Daoy (cell line): ENCODE results near the gene NFAM1. TPM values are rescaled to one million over a fixed set of nuclear protein-coding genes. Genes with fewer than 3 reads are reported as not detected.
A peak's percentile ranks its signal among the peaks of the same experiment; 100 is the strongest.

Experiments
- DNase-seq: peaks from one replicate; pipeline ENCODE4 v3.0.0-alpha.2; 2015; ENCODE audit warnings: low read depth
- total RNA-seq: library from RNA; depleted of rRNA; stranded (reverse); fragments of >200 nt; shearing (Covaris generic); gene quantifications from 2 replicates; pipeline ENCODE4 v1.2.3, GENCODE V29; 2014

Gene NFAM1
- total RNA-seq, 1 experiment from 2014 or later: 0.17 TPM

DNA sequence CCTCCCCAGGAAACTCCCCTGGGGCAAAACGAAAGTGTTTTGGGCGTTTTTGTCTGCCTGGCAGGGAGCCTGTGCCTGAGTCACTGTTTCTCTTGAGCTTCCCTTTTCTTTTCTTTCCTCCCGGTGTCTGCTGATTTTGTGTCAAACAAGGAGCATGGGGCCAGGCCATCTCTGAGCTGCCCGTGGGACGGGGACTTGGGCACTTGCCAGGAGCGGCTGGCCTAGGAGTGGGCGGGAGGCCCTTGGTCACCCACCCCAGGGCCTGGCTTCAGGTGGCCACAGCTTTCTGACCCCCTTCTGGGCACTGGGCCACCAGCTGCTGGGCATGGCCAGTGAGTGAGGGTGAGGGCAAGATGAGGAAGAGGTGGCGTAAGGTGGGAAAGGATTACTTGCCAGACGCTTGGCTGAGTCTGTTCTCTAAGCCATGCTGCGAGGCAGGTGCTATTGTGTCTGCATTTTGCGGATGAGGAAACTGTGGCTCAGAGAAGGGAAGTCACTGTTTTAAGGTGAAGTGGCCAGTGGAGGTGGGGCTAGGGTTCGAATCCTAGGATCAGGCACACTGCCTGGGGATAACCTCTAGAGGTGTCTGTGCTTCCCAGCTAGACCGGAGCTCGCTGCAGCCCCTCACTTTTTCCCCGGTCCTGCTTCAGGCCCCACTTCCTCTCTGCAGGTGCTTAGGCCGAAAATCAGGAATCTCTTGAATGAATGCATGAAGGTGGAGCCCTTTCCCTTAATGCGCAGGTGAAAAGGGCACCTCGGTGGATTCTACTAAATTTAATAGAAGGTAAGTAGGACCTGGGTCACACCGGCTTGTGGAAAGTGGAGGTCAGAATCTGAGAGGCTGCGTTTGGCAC, 7.8 kb upstream of the NFAM1 start:
- peak; percentile 61 for DNase-seq

DNA sequence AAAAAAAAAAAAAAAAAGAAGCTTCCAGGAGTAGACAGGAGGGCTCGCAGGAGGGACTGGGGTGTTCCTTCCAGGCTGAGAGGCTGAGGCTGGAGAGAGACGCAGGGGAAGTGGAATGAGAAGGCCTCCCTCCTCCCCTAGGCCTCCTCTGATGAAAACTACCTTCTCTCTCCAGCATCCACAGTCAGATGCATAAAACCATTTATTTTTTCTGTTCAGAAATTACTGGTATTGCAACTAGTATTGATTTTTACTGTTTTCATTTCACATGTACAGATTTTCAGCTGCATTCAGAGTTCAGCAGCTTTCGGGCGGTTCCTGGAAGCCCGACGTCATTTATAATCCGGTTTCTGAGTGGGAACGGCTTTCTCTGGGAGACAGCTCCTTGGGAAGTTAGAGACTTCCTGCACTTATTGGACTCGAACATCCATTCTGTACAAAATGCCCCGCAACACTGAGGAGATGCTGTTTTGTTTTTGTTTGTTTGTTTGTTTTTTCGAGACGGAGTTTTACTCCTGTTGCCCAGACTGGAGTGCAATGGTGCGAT, 6.9 kb upstream of the NFAM1 start:
- no peak for DNase-seq

DNA sequence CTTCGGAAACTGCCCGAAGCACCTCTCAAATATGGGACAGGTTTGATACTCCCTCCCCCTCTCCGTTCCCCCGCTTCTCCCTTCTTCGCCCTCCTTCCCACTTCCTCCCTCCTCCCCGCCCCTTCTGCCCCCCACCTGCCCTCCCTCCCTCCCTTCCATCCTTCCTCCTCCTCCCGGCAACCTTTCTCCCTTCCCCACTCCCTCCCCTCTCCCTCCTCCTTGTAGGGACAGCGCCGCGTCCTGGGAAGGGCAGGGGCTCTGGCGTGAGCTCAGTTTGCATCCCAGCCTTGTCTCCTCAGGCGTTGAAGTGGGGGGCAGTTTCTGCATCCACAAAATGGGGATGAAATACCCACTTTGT, 6.1 kb upstream of the NFAM1 start:
- DNase-seq: peak; percentile 25

DNA sequence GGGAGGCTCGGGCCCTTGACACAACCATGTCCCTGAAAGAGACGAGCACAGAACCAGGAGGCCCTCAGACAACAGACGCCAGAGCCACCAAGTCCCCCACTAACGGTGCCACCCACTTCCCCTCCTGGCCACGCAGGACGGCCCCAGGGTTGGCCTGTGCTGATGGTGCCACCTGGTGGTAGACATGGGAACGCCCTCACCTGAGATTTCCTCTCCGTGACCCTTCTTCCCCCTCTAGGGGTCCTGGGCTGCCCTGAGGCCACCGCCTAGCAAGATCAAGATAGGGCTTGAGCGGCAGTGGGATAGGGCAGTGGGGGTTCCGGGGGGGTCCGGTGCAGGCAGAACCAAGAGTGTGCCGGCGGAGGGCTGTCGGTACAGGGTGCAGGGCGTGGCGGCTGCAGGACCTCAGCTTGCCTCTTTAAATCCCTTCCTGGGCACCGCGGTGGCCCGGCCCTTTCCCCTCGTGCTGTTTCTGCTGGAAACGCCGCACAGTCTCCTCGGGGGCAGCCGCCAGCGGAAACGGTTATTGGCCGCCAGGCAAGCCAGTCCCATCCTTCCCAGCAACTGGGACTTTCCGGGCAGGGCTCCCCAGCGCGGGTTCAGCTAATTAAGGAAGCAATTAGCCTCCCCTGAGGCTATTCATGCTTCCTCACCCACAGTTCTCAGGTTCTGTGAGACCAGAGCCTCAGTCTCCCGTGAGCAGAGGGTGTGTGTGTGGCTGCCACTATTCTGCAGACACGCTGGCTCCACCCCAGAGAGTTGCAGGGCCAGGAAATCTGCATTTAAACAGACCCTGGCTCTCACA, 5.5 kb upstream of the NFAM1 start:
- DNase-seq: peak; percentile 85

DNA sequence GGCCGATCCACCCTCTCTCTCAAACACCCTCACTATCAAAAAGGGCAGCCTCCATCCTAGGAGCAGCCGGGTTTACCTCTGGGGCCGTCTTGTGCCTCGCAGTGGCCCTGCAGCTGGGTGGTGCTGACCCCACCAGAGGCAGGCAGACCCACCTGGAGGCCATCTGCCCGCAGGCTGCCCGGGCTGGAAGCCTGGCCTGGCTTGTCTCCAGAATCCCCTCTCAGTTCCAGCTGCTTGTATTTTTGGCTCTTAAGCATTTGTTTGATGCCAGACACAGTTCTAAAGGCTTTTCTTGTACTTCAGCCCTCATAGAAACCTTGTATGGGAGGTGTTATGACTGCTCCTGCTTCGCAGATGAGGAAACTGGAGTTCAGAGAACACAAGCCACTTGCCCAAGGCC, 4.2 kb upstream of the NFAM1 start:
- no peak for DNase-seq

DNA sequence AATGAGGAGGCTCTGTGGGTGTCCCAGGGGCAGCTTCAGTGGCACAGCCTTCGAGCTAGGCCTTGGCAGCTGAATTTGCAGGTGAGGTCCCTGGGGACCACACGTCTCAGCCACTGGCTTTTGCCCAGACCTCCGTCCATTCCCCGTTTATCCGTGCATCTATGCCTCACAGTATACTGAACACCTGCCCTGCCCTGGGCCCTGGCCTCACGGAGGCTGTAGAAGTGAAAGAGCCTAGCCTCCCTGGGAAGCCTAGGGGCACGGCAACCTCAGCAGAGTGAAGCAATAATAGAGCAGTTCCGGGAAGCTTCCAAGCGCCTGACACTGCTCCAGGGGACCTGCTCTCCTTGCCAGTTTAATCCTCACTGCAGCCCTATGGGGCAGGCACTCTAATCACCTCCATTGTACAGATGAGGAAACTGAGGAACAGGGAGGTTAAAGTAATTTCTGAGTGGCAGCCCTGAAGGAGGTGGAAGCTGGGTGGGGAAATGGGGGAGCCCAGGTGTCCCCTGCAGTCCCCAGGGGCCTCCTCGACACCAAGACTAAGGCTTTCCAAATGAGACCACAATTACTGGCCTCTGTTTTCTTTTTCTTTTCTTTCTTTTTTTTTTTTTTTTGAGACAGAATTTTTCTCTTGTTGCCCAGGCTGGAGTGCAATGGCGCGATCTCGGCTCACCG, 2.7 kb upstream of the NFAM1 start:
- DNase-seq: no peak

DNA sequence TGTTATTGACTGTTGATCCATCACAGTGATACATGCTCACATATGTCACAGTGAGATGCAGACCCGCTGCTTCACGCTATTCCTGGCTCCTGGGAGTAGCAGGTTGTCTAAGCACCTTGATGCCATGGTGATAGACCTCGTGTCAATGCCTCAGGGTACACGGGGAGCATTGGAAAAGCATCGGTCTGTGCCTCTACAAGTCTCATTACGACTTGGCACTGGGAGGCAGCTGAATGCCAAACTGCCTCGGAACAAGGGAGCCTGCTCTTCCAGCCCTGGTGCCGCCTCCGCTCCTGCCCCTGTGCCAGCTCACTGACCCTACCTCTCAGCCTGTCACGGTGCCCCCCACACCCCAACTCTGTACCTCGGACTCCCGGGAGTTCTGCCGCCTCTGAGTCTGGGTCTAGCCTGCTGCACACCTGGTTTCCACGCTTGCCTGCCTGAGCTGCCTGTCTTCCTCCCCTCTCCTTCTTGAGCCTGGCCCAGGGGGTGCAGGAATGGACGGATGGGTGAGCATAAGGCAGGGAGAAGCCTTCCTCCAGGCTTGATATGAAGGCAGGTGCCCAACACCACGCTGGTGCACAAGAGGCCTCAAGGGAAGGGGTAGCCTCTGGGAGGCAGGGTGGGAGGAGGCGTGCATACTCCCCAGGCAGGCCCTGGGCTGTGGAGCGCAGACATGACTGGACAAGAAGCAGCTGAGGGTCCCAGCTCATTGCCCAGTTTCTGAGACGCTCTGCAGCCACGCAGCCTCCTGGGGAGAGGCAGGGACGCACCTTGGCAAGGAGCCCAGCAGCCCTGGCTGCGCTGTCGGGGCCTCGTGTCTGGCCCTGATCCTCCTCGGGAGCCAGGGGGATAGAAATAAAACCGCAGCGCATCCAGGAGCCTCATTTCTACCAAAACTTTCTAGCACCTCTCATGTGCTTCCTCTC, 1.8 kb upstream of the NFAM1 start:
- no peak for DNase-seq

DNA sequence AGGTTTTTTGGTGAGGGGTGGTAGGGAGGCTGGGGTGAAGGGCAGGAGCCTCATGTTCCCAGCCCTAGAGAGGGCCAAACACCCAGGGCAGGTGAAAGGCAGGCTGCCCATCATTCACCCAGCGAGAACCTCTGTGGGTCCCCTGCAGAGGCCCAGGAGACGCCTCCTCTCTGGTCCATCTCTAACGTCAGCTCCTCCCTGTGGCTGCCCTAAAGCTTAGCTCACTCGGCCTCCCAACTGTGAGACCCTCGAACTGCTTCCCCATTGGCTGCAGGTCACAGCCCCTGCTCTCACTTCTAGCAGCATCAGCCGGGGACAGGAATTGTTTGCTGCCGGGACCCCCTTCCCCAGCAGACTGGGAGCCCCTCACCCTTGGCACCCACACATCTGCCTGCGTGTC, 615 bp upstream of the NFAM1 start:
- no peak for DNase-seq

DNA sequence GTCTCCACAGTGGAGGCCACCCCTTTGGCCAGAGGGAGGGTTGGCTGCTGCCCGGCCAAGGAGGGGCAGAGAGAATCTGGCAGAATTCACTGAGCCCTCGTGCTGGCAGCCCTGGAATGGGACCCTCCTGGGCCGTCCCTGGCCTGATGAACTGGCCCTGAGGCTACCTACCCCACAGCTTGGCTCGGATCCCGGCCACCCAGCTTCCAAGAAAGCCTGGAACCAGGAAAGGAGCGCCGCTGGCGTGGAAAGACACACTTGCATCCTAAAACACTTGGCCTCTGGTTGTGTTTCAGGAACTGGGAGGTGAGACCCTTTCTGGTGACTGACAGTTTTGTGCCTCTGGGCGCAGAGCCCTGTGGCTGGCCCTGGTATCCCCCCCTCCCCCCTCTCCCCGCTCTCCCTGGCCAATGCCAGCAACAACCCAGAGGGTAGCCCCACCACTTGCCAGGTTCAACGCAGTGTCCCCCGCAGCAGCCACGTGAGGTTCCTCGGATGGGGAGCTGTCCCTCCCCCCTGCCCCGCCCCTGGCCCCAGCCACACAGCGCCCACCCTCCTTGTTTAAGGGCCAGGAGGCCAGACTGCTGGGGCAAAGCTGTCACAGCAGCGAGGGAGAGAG, 693 bp downstream of the NFAM1 start:
- DNase-seq: no peak

DNA sequence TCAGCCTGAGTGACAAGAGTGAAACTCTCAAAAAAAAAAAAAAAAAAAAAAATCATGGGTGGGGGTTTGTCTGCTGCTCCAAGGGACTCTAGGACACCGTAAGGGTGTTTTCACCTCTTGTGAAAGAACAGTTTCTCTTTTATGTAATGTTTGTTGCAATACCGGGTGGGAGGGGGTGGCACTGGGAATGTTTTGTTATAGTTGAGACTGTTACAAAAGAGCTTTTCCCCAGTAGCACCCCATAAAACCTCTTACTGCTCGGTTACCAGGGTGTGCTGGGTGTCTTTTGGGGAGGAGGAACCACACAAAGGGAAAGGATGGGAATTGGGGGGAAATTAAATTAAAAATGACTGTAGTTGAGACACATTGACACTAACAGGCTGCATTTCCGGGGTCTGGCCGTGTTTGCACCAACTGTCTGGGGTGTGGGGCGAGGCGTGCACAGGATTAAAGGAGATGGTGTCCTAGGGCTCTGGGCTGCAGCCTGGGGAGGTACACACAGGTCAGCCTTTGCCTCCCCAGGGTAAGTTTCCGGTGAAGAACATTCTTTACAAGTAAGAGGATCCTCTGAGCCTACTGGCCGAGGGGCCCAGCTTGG, 1.6 kb downstream of the NFAM1 start:
- DNase-seq: no peak

DNA sequence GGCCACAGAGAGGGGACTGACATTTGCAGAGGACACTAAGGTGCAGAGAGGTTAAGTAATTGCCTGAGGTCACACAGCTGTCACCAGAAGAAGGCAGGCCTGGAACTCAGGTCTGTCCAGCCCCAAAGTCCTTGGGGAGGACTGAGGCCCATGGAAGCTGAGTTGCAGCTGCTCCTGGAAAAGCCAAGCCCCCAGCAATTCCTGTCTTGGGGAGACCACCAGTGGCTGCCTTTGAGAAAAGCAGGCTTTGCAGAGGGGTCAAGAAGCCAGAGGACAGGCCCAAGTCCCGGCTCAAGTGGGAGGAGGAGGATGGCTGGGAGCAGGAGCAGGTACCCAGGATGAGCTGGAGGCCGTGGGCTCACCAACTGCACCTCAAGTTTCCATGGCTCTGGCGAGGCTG, 3.4 kb downstream of the NFAM1 start:
- DNase-seq: no peak

DNA sequence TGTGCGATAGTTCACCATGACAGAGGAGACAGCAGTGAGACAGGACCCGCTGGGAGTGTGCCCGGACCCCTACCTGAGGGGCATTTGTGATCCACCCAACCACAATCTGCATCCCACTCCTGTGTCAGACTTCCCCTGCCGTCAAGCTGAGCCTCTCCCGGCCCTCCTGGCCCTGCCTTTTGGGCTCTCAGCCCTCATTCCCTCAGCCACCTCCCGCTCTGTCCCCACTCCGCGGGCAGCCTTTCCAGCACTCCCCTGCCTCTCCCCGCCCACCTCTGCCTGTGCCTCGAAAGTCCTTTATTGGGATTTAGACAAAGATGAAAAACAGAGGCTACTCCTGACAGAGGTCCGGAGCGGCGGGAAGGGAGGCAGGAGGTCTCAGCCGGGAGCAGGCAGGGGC, 4.2 kb downstream of the NFAM1 start:
- no peak for DNase-seq

DNA sequence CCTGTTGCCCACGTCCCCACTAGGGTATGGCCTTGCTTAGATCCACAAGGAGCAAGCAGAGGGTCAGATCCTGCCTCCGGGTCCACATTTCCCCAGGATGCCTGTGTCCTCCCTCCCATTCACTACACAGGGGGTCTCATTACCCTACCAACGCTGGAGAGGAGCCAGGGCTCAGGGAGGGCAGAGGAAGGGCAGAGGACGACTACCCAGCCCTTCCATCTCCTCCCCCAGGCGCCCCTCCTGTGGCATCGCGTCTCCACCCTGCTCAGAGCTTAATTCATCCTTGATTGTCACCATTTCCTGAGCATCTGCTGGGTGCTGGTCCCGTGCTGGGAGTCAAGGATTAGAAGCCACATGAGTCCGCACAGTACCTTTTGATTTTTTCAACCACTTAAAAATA, 5.0 kb downstream of the NFAM1 start:
- no peak for DNase-seq

DNA sequence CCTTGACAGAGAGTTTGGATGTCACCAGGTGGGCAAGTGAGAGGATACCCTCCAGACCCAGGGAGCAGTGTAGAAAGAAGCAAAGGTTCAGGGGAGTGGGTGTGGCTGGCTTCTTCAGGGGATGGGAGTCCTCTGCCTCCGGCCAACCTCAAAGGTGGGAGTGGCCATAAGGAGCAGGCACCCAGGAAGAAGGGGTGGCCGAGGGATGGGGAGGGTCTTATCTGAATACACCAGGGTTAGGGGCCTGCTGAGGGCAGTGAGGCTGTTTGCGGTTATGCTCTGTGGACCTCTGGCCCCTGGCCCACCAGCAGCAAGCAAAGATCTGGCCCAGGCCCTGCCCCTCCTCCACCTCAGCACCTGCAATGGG, 6.2 kb downstream of the NFAM1 start:
- DNase-seq: no peak

DNA sequence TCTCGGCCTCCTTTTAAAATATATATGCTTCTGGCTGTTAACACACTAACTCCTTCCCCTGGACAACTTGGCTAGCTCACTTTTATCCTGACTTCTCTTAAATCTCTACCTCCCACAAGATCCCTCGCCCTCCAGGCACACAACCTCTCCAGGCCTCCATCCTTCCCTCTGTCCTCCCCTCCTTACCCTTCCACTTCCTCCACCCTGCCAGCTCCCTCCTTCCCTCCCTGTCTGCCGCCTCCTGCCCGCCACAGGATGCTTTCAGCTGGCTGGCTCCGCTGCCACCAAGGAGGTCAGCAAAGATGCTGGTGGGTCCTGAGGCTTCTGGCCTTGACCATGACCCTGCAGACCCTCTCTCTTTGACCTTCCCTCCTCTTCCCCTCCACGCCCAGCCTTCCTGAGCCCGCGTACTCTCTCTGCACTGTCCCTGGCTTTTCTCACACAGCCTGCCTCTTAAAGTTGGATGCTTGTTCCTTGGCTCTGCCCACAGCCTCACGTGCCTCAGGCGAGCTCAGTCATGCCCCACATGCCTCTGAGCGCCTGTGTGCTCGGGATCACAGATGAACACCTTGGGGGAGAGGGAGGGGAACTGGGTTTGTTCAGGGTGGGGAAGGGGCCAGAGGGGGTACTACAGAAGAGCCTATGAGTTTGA, 6.7 kb downstream of the NFAM1 start:
- DNase-seq: no peak

DNA sequence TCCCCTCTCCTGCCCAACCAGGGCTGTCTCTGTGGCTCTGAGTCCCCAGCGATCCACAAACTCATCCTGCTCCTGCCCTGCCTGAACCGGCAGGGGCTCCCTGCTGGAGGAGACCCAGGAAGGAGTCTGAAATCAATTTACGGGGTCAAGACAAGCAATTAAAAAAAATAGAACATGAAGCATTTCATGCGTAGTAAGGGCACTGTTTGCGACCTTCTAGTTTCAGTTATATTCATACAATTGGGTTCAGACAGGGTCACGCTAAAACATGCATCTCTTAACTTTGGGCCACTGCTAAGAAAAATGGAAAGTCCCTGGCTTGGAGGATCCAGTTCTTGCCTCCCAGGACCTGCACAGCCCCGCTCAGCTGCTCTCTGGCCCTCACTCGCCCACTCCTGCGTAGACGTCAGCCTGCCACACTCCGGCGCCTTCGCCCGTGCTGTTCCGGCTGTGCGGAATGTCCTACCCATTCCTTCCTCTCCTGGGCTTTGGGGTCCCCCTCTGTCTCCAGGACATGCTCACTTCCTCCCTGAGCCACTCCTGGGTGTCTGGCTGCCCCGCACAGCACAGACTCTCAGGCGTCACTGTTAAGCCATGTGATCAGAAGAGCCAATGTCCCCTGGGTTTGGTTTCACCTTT, 12.8 kb downstream of the NFAM1 start:
- DNase-seq: no peak

DNA sequence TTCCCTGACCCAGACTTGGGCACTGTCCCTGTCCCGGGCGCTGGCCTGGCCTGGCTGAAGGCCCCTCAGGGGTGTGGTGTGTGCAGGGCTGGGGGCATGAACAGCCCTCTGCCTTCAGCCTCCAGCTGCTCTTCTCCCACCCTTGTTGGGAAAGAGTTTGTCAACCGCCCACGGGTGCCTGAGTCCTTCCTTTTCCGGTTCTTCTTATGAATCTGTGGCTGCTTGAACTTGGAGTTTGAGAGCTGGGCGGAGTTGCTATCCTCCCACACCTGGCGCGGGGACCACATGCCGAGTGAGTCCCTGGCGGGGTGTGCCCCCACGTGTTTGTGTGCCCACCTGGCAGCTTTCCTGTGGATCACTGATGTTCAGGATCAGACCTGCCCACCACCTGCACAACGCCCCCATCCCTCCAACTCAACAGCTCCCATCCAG, 13.4 kb downstream of the NFAM1 start:
- no peak for DNase-seq

DNA sequence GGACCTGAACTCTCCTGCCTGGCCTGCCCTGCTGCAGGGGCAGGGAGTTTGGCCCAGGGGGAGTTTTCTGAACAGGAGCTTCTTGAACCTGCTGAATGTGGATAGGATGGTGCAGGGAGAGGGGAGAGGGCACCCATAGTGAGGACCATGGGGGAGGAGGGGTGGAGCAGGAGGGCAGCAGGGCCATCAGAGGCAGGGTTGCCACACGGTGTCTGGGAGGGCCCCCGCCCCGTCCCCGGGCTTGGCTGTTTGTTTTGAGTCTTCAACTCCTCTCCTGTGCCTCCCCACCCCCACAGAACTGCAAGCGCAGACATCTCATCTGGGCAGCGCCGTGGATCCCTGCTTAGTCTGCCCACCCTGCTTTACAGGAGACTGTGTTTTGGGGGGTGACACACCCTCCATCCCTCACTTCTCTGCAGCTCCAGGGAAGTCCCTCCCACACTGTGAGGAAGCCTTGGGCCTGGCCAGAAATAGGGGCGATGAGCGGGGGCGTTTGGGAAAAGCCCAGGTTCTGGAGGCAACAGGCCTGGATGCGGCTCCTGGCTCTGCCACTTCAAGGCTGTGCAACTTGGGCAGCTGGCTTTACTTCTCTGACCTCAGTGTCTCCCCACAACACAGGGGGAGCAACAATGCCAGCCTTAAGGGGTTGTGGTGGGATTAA, 14.4 kb downstream of the NFAM1 start:
- no peak for DNase-seq
